Naive thymus-derived CD8-positive, alpha-beta T cell (primary cell): Measurements from ENCODE around the gene LDLR. TPM values are rescaled to one million over a fixed set of nuclear protein-coding genes. Genes with fewer than 3 reads are reported as not detected.
"Not testable (repeated sequence)": the region's sequence is repeated elsewhere in the genome, so short reads cannot be mapped to it uniquely, and the experiment has no call there.

Experiments used
- ATAC-seq, 2 donors: fragments of 150-1000 bp; cut with Tn5 transposase in 1 of 2; sonication (Bioruptor Pico), chemical (Tn5 transposase) in 1 of 2; 1 replicate in 1 of 2; 2 replicates in 1 of 2; pipeline ENCODE4 v1.10.0; 2021; ENCODE audit warnings: mild to moderate bottlenecking in 2 of 2, moderate library complexity in 2 of 2
- POLR2A ChIA-PET: fragments of 350-600 bp; sonication (Branson Sonifier 250); formaldehyde crosslinking; loops from one replicate; lab custom pipeline; 2021; ENCODE audit warnings: antibody characterized with exemption; lab: Charles Lee
- DNase-seq, 10 donors: peaks; one replicate each; pipeline versions ENCODE4 v3.0.0 to v3.0.0-alpha.2; 2020 to 2022
- H3K27ac Mint-ChIP-seq, 10 donors: one replicate each; pipeline ENCODE4 v1.8.0; 2020 to 2022; ENCODE audit warnings: mild to moderate bottlenecking in 10 of 10, mixed read lengths in 10 of 10, moderate library complexity in 4 of 10, inconsistent platforms in 1 of 10
- H3K27me3 Mint-ChIP-seq, 5 donors: one replicate each; pipeline ENCODE4 v1.8.0; 2021 to 2022; ENCODE audit warnings: mixed read lengths in 5 of 5
- H3K36me3 Mint-ChIP-seq, 3 donors: one replicate each; pipeline ENCODE4 v1.8.0; 2020 to 2022; ENCODE audit warnings: mixed read lengths in 3 of 3, mild to moderate bottlenecking in 2 of 3, inconsistent platforms in 1 of 3
- H3K4me1 Mint-ChIP-seq, 4 donors: one replicate each; pipeline ENCODE4 v1.8.0; 2021 to 2022; ENCODE audit warnings: mixed read lengths in 4 of 4
- H3K4me3 Mint-ChIP-seq, 10 donors: one replicate each; pipeline ENCODE4 v1.8.0; 2020 to 2022; ENCODE audit warnings: mild to moderate bottlenecking in 10 of 10, mixed read lengths in 10 of 10, moderate library complexity in 6 of 10, inconsistent platforms in 1 of 10
- H3K9me3 Mint-ChIP-seq, 9 donors: one replicate each; pipeline ENCODE4 v1.8.0; 2020 to 2022; ENCODE audit warnings: mixed read lengths in 9 of 9, mild to moderate bottlenecking in 3 of 9, inconsistent platforms in 1 of 9, moderate library complexity in 1 of 9
- polyA plus RNA-seq, 3 donors: library from polyadenylated mRNA; unstranded; fragments of 300-500 nt; fragmentation: Illumina TruSeq; gene quantifications; one replicate each; pipeline ENCODE4 v1.2.3, GENCODE V29; 2021
- total RNA-seq, 8 experiments: library from RNA in 2 of 8; stranded (reverse) in 2 of 8; gene quantifications; one replicate each; pipeline ENCODE4 v1.2.3 and lab custom pipeline; 2021 to 2026

Gene LDLR
- total and polyA plus RNA-seq, 5 experiments from 2014 or later, result 3.2 to 22.8 (median 7.7) TPM

DNA sequence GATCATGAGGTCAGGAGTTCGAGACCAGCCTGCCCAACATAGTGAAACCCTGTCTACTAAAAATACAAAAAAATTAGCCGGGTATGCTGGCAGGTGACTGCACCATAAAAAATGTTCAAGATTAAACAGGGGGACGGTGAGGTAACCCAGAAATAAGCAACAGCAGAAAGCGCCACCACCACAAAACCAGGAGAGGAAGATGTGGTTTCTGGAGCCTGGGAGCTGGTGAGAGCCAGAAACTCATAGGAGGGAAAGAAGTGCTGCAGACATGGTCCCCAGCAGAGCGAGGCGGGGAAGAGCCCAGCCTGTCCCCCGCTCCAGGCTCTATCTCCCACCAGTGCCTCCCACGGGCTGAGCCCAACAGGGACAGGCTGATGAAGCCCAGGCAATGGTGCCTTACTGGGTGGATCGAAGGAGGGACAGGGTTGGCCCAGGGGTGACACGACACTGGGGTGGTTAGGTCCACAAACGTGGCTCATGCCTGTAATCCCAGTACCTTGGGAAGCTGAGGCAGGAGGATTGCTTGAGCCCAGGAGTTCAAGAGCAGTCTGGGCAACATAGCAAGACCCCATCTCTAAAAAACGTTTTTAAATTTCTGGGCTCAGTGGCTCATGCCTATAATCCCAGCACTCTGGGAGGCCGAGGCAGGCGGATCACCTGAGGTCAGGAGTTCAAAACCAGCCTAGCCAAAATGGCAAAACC, 47.3 kb downstream of the LDLR start:
- POLR2A ChIA-PET, result interaction anchor here (0.6 kb wide), 1 partner anchor 7 kb away, joined by 4 read pairs; no protein-coding TSS in a partner anchor
- ATAC-seq (no peak), DNase-seq (no peak)
- Mint-ChIP-seq H3K9me3 (peaks cover 0 to 1% (median 0%) of the 10 kb centered on the region in 9 donors), H3K27ac (peak overlapping the region in 3 of 10 donors; percentile 4 to 60 (median 51)), H3K27me3 (peaks cover 0 to 4% (median 0%) of the 10 kb centered on the region in 5 donors), H3K4me3 (peak overlapping the region in 4 of 10 donors; percentile 15 to 83 (median 20)), H3K4me1 (peaks cover 2 to 11% (median 9%) of the 10 kb centered on the region in 4 donors), H3K36me3 (peaks cover 0 to 10% (median 0%) of the 10 kb centered on the region in 3 donors)

DNA sequence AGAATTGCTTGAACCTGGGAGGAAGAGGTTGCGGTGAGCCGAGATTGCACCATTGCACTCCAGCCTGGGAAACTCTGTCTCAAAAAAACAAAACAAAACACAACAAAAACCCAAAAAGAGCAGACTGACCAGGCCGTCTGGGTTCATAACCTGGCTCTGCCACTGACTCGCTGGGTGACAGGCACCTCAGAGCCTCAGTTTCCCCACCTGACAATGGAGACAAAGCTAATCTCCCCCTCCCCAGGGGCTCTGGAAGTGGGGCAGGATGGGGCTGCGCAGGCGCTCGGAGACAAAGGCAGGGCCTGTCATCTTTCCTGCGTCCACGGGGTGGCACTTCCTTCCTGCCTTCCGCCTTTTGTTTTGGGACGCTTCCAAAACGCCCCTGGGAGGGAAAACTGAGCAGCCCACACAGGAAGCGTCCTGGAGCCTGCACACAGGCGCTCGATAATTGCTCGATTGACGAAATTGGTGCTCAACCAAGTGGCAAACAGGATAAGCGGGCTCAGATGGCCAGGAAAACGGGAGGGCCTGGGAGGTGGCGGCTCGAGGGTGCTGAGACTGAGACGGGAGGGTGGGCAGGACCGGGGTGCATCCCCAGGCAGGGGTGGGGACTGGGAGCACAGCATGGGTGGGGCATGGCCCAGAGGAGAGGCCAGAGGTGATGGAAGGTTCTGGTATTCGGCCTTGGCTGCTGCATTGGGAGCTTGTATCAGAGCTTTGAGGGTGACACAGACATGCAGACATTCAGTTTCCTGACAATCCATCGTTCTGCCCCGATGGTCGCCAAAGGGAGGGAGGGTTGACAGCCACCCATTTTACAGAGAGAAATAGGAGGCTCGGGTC, 48.5 kb downstream of the LDLR start:
- Mint-ChIP-seq H3K9me3 (peaks cover 0 to 1% (median 0%) of the 10 kb centered on the region in 9 donors), H3K4me3 (peak overlapping the region; percentile 79 to 90 (median 85)), H3K4me1 (peaks cover 2 to 11% (median 10%) of the 10 kb centered on the region in 4 donors), H3K36me3 (peaks cover 0 to under 1% (median 0%) of the 10 kb centered on the region in 3 donors), H3K27me3 (peaks cover 0 to 4% (median 0%) of the 10 kb centered on the region in 5 donors), H3K27ac (peak overlapping the region in 8 of 10 donors; percentile 28 to 86 (median 66))
- POLR2A ChIA-PET, result interaction anchor here (0.6 to 0.7 kb wide), 3 partner anchors 9 to 16 kb away, joined by 3 to 5 read pairs (median 4); no protein-coding TSS in a partner anchor
- DNase-seq, result peak; percentile 35 to 79 (median 48)
- peak; percentile 77 to 84 for ATAC-seq

DNA sequence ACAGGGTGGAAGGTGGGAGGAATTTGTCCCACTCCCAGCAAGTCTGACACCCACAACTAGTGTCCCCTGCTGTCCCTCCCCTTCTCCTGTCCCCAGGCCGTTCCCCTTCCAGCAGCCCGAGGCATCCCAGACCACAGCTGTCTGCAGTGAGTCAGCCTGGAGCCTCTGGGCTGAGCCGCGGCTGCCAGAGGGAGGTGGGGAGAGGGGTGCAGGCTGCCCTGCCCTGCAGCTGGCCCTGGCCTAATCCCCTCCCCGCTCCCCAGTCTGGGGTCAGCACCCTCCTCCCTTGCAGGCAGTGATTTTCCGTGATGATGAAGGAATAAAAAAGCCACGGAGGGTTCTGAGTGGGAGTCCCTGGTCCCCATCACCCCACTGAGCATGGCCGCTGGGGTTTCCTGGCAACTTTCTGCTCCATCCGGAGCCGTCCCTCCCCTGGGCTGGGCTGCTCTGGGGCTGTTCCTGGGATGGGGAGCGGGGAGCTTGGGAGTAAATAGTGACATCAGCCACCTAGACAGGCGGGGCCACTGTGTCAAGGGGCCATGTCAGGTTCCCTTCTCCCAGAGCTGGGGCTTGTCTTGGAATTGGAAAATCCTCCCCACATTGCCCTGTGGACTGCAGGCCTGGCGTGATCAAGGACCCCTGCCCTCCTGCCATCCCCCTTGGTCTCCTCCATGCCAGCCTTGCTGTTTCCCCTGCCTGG, 49.5 kb downstream of the LDLR start:
- DNase-seq, result no peak
- no peaks in the 10 kb centered on the region for H3K36me3 Mint-ChIP-seq
- peak overlapping the region in 2 of 10 donors; percentile 7 to 14 for H3K4me3 Mint-ChIP-seq
- ATAC-seq, result no peak
- peaks cover 0 to 1% (median 0%) of the 10 kb centered on the region in 9 donors for H3K9me3 Mint-ChIP-seq
- H3K27me3 Mint-ChIP-seq, result peaks cover 0 to 4% (median 0%) of the 10 kb centered on the region in 5 donors
- H3K4me1 Mint-ChIP-seq, result peaks cover 4 to 19% (median 18%) of the 10 kb centered on the region in 4 donors
- no peak overlapping the region for H3K27ac Mint-ChIP-seq
- POLR2A ChIA-PET, result interaction anchor here (0.7 kb wide), 1 partner anchor 15 kb away, joined by 3 read pairs; no protein-coding TSS in a partner anchor

DNA sequence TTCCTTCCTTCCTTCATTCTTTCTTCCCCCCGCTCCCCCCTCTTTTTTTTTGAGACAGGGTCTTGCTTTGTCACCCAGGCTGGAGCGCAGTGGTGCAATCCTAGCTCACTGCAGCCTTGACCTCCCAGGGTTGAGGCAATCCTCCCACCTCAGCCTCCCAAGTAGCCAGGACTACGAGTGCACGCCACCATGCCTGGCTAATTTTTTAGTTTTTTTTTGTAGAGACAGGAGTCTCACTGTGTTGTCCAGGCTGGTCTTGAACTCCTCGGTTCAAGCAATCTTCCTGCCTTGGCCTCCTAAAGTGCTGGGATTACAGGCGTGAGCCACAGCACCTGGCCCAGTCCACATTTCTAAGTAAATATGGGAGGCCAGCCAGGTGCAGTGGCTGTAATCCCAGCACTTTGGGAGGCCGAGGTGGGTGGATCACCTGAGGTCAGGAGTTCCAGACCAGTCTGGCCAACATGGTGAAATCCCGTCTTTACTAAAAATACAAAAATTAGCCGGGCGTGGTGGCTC, 50.8 kb downstream of the LDLR start:
- H3K4me3 Mint-ChIP-seq, H3K27me3 Mint-ChIP-seq, H3K27ac Mint-ChIP-seq, H3K36me3 Mint-ChIP-seq, ATAC-seq, H3K9me3 Mint-ChIP-seq, DNase-seq: not testable (repeated sequence)
- POLR2A ChIA-PET, result interaction anchor here (0.6 to 0.7 kb wide), 3 partner anchors 172 to 229 kb away, joined by 4 to 6 read pairs (median 4); no protein-coding TSS in a partner anchor
- H3K4me1 Mint-ChIP-seq, result peaks cover 4 to 19% (median 18%) of the 10 kb centered on the region in 4 donors

DNA sequence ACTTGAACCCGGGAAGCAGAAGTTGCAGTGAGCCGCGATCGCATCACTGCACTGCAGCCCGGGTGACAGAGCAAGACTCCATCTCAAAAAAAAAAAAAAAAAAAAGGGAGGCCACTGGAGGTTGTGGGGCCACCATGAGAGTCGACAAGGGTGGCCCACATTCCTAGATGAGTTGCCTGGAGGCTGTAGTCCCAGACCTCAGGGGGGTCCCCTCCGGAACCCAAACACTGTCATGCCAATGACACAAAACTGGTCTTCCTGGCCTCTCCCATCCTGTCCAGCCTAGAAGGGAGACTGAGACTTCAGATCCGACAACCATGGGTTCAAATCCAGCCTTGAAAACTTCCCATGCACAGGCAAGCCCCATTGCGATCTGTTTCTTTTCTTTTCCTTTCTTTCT, 51.6 kb downstream of the LDLR start:
- ATAC-seq, result no peak
- peaks cover 4 to 19% (median 18%) of the 10 kb centered on the region in 4 donors for H3K4me1 Mint-ChIP-seq
- H3K27ac Mint-ChIP-seq, result no peak overlapping the region
- DNase-seq, result no peak
- POLR2A ChIA-PET, result interaction anchor here (0.7 kb wide), 1 partner anchor 173 kb away, joined by 6 read pairs; no protein-coding TSS in a partner anchor
- H3K27me3 Mint-ChIP-seq, result peaks cover 0 to 4% (median 0%) of the 10 kb centered on the region in 5 donors
- H3K9me3 Mint-ChIP-seq, result peaks cover 0 to 1% (median 0%) of the 10 kb centered on the region in 9 donors
- no peak overlapping the region for H3K4me3 Mint-ChIP-seq
- H3K36me3 Mint-ChIP-seq, result no peaks in the 10 kb centered on the region

DNA sequence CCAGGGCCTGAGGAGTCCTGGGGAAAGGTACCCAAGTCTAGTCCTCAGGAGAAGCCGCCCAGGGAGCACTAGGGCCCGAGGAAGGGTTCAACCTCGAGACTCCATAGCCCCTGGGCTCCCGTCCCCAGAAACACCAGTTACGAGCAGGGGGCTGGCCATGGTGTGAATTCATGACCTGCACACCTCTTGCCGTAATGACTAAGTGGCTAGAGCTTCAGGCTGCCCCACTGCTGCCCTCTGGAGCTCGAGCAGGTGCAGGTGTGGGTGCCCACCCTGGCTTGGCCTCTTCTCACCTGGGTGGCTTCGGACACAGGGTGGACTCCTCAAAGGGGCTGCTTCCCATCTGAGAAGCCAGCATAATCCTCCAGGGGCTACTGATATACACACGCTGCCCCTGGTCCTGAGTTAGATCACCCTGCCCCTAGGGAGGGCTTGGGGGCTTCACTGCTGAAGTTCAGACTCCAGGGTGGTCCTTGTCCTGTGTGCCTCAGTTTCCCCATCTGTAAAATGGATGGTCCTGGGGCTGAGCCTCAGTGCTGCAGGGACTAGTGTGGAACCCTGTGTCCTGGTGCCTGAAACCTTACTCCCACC, 52.8 kb downstream of the LDLR start:
- H3K9me3 Mint-ChIP-seq, result peaks cover 0 to 1% (median 0%) of the 10 kb centered on the region in 9 donors
- POLR2A ChIA-PET, result no interaction called here
- no peaks in the 10 kb centered on the region for H3K36me3 Mint-ChIP-seq
- no peak for ATAC-seq
- H3K27ac Mint-ChIP-seq, result no peak overlapping the region
- DNase-seq, result no peak
- H3K4me1 Mint-ChIP-seq, result peaks cover 4 to 19% (median 18%) of the 10 kb centered on the region in 4 donors
- H3K27me3 Mint-ChIP-seq, result peaks cover 0 to 4% (median 0%) of the 10 kb centered on the region in 5 donors
- no peak overlapping the region for H3K4me3 Mint-ChIP-seq

DNA sequence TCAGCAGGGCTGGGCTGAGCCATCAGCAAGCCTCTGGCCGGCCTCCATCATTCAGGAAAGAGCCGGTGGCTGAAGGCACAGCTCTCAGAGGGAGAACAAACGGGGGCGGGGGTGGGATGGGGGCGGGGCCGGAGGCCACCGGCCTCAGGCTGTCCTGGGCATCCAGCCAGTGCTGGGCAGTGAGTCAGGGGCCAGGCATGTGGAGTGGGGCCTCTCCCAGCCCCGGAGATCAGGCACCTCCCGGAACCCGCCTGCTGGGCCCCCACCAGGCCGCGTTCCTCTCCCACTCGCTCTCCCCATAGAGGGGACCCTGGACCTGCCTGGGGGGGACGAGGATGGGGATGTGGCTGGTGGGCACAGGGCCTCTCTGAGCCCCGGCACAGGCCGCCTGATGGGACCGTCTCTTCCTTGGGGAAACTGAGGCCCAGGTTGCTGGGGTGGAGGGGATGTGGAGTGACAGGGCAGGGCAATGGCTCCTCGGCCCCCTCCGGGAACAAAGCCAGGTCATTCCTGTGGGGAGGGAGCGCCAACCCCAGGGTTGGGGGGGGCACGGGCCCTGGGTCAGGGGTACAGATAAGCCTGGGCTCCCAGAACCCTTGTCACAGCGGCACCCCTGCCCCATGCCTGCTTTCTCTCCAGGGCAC, 53.4 kb downstream of the LDLR start:
- Mint-ChIP-seq H3K27ac (peak overlapping the region in 2 of 10 donors; percentile 21 to 25), H3K27me3 (peaks cover 0 to 4% (median 0%) of the 10 kb centered on the region in 5 donors), H3K9me3 (peaks cover 0 to 1% (median 0%) of the 10 kb centered on the region in 9 donors), H3K4me3 (peak overlapping the region in 2 of 10 donors; percentile 26 to 27), H3K36me3 (no peaks in the 10 kb centered on the region), H3K4me1 (peaks cover 4 to 17% (median 16%) of the 10 kb centered on the region in 4 donors)
- POLR2A ChIA-PET, result no interaction called here
- ATAC-seq (peak in 1 of 2 donors; percentile 34), DNase-seq (no peak)

DNA sequence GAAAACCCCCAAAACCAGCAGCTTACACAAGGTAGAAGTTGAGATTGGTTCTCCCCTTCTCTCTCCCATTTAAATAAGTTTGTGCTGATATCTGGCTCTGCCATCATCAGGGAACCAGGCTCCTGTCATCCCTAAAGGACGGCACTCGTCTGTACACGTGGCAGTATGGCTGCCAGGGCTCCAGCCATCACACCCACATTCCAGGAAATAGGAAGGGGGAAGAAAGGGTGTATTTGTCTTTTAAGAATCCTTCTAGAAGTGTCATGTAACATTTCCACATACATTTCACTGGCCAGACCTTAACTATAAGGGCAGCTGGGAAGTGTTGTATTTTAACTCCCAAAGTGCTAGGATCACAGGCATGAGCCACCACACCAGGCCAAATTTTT, 56.3 kb downstream of the LDLR start:
- ATAC-seq (no peak), DNase-seq (no peak)
- H3K27ac Mint-ChIP-seq, result no peak overlapping the region
- H3K4me1 Mint-ChIP-seq, result peaks cover 2 to 9% (median 9%) of the 10 kb centered on the region in 4 donors
- POLR2A ChIA-PET, result no interaction called here
- H3K4me3 Mint-ChIP-seq, result no peak overlapping the region
- H3K36me3 Mint-ChIP-seq, result no peaks in the 10 kb centered on the region
- H3K27me3 Mint-ChIP-seq, result no peaks in the 10 kb centered on the region
- H3K9me3 Mint-ChIP-seq, result no peaks in the 10 kb centered on the region

DNA sequence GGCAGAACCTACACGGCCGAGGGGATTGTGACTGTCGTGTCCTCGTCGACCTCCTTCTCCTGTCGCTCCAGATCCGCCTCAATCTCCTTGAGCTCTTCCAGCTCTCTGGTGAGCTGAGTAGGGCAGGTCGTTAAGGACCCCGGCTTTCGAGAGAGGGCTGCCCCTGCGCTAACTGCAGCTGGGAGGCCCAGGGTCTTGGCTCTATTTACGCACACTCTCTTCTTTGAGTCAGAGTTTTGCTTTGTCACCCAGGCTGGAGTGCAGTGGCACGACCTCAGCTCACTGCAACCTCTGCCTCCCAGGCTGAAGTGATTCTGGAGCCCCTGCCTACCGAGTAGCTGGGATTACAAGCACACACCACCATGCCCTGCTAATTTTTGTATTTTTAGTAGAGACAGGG, 58.7 kb downstream of the LDLR start:
- H3K4me3 Mint-ChIP-seq, result no peak overlapping the region

DNA sequence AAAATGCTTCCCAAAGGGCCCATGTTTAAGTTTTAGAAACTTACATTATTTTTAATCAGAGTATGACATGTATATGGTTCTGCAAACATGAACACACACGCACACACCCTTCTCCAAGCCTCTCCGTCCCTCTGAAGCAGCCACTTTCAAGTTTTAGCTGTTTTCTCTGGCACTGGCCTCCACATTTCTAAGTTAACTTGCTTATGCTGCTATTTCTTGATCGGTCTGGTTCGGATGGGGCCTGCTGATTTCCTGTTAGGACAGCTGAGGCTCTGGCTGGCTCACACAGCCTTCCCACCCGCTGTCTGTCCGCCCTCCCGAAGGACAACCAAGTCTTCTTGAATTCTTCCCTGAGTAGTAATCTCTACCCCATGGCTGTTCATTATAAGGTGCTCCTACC, 61.9 kb downstream of the LDLR start:
- Mint-ChIP-seq H3K9me3 (no peaks in the 10 kb centered on the region), H3K36me3 (no peaks in the 10 kb centered on the region), H3K27ac (peak overlapping the region in 1 of 10 donors; percentile 50), H3K27me3 (no peaks in the 10 kb centered on the region), H3K4me1 (peaks cover 9 to 15% (median 15%) of the 10 kb centered on the region in 4 donors), H3K4me3 (no peak overlapping the region)
- POLR2A ChIA-PET, result no interaction called here
- DNase-seq (no peak), ATAC-seq (no peak)

More for the DNA sequence above, 58.7 kb downstream of the LDLR start:
- POLR2A ChIA-PET, result interaction anchor here (0.7 kb wide), 1 partner anchor 22 kb away, joined by 5 read pairs; no protein-coding TSS in a partner anchor
- Mint-ChIP-seq H3K36me3 (no peaks in the 10 kb centered on the region), H3K4me1 (peaks cover 2 to 6% (median 6%) of the 10 kb centered on the region in 4 donors), H3K27ac (peak overlapping the region in 1 of 10 donors; percentile 27), H3K27me3 (no peaks in the 10 kb centered on the region), H3K9me3 (no peaks in the 10 kb centered on the region)
- no peak for ATAC-seq
- no peak for DNase-seq
